HG02642 (cell line): ENCODE results near the gene CDH22.
A peak's percentile ranks its signal among the peaks of the same experiment; 100 is the strongest.

Source experiments
- ATAC-seq: cut with Tn5 transposase; IDR thresholded peaks from one replicate; pipeline ENCODE4 v1.9.1; 2021; ENCODE audit warnings: mild to moderate bottlenecking; ENCODE audit not compliant: unreplicated experiment, poor library complexity

CDH22 gene

GRCh38 chr20:46308258-46309157, at the start of gene CDH22:
Gene CDH22, minus strand, starts transcription at chr20:46308498. Its CDS starts 57,204 bp downstream, at chr20:46251294.
- peak; percentile 30 for ATAC-seq

DNA sequence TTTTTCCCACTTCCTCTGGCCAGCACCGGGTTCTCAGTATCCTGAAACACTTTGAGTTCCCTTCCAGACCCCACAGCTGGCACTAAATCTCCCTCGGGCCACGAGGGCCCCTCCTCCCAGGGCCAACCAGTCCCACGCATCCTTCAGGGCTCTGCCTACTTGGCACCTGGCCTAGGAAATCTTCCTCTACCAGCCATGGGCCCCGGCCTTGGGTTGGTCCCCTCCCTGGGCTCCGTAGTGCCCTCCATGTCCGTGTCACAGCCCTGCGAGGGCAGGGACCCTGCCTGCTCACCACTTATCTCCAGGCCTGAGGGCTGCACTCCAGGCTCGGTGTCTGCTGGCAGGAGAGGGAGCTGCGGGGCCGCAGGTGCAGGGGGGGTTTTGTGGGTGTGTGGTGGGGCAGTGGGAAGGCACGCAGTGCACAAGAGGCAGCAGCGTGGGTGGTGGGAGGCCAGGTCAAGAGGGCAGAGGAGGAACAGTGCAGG, 48.8 kb upstream of the CDH22 start:
- no peak for ATAC-seq

GRCh38 chr20:46356195-46357029, 48.1 kb upstream of the CDH22 start:
- ATAC-seq, result no peak

- no peak for ATAC-seq
Observed at GRCh38 chr20:46355778-46356177, 47.5 kb upstream of the CDH22 start.

GRCh38 chr20:46354920-46355654, 46.8 kb upstream of the CDH22 start:
- ATAC-seq, result no peak

DNA sequence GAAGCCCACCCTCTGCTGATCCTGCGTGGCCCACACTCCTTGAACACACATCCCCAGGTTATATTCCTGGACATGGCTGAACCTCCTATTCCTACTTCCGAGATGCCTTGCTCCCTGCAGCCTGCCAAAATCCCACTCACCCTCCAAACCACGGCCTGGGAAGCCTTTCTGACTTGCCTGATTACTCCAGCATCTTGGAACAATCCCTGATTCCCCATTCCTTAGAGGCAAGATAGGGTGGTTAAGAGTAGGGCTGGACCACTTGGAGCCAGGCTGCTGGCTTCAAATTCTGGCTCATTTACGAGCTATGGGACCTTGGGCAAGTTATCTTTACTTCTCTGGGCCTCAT, 45.9 kb upstream of the CDH22 start:
- no peak for ATAC-seq

GRCh38 chr20:46353500-46354206, 45.4 kb upstream of the CDH22 start:
- ATAC-seq, result no peak

GRCh38 chr20:46352370-46352938, 44.2 kb upstream of the CDH22 start:
- ATAC-seq, result no peak

DNA sequence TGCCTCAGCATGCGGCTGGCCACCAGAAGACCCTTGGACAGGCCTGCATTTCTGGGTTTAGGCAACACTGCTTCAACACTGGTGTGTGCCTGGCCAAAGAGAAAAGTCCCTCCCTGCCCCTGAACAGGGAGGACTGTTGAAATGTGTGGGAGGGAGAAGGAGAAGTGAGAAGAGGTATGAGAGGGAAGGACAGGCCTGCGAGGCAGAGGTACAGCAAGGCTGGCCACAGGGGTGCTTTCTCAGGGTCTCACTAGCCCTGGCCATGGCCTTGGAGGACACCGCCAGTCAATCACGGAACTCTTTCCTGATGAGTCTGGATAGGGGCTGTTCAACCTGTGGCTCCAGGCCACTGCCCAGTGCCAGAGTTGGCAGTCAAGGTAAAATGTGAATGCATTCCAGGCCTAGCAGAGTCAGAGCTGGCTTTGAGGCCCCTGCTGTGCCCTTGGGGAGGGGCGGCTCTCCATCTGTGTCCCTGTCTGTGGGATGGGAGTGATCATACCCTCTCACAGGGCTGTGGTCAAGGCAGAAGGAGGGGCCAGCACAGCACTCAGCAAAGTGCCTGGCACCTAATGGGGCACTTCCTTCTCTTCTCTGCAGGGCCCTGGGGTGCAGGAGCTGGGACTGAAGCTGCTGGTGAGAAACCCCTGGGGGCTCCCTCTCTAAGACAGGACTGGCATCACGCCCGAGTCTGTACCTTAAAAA, 43.2 kb upstream of the CDH22 start:
- ATAC-seq, result no peak

- no peak for ATAC-seq
Observed at GRCh38 chr20:46350986-46351267, 42.6 kb upstream of the CDH22 start.

- ATAC-seq, result peak; percentile 55
Observed at GRCh38 chr20:46350201-46350985, 42.1 kb upstream of the CDH22 start.

- no peak for ATAC-seq
Observed at GRCh38 chr20:46349742-46350056, 41.4 kb upstream of the CDH22 start.

- ATAC-seq, result no peak
Observed at GRCh38 chr20:46349035-46349741, 40.9 kb upstream of the CDH22 start.

GRCh38 chr20:46347841-46348803, 39.8 kb upstream of the CDH22 start:
- no peak for ATAC-seq

DNA sequence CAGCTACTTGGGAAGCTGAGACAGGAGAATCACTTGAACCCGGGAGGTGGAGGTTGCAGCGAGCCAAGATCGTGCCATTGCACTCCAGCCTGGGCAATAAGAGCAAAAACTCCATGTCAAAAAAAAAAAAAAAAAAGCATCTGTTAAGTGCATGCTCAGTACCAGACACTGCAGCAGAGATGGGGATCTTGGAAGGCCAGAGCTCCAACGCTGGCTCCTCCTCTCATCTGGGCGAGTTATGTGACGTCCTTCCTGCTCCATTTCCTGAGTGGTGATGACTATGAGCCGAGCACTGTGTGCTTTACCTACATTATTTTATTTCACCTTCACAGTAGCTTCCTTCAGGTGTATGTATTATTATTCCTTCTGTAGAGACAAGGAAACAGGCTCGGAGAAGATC, 38.5 kb upstream of the CDH22 start:
- no peak for ATAC-seq

- no peak for ATAC-seq
Observed at GRCh38 chr20:46344488-46345162, 36.3 kb upstream of the CDH22 start.
